Measurements from ENCODE around the gene IDH3G. TPM values are rescaled to one million over a fixed set of nuclear protein-coding genes. Genes with fewer than 3 reads are reported as not detected.

The IDH3G gene
- total RNA-seq, 1 donor from 2014 or later, result 50.2 TPM

- Mint-ChIP-seq H3K4me1 (peaks cover 8% of the 10 kb centered on the region), H3K27ac (ENCODE audit: unreplicated experiment) (no peak overlapping the region), H3K4me3 (no peak overlapping the region), H3K36me3 (ENCODE audit: low read depth) (peaks cover 2% of the 10 kb centered on the region), H3K27me3 (ENCODE audit: low read depth) (no peaks in the 10 kb centered on the region), H3K9me3 (no peaks in the 10 kb centered on the region)
- no peak for DNase-seq (ENCODE audit: low read depth, low spot score)
- TF ChIP-seq CTCF (conservative IDR thresholded peaks at IDR 0.05), result no peak
Observed at GRCh38 chrX:153784325-153784967, 9.7 kb downstream of the IDH3G start.

GRCh38 chrX:153783378-153784013 lies 10.7 kb downstream of the IDH3G start:
- no peaks in the 10 kb centered on the region for H3K27me3 Mint-ChIP-seq (ENCODE audit: low read depth)
- TF ChIP-seq CTCF (conservative IDR thresholded peaks at IDR 0.05), result no peak
- H3K9me3 Mint-ChIP-seq, result no peaks in the 10 kb centered on the region
- H3K4me3 Mint-ChIP-seq, result no peak overlapping the region
- H3K4me1 Mint-ChIP-seq, result peaks cover 8% of the 10 kb centered on the region
- H3K27ac Mint-ChIP-seq (ENCODE audit: unreplicated experiment), result no peak overlapping the region
- no peak for DNase-seq (ENCODE audit: low read depth, low spot score)
- peaks cover 2% of the 10 kb centered on the region for H3K36me3 Mint-ChIP-seq (ENCODE audit: low read depth)

- H3K27me3 Mint-ChIP-seq (ENCODE audit: low read depth), result no peaks in the 10 kb centered on the region
- no peak overlapping the region for H3K4me3 Mint-ChIP-seq
- TF ChIP-seq CTCF (conservative IDR thresholded peaks at IDR 0.05), result no peak
- no peak for DNase-seq (ENCODE audit: low read depth, low spot score)
- H3K9me3 Mint-ChIP-seq, result no peaks in the 10 kb centered on the region
- no peak overlapping the region for H3K27ac Mint-ChIP-seq (ENCODE audit: unreplicated experiment)
- H3K36me3 Mint-ChIP-seq (ENCODE audit: low read depth), result peaks cover 2% of the 10 kb centered on the region
- peaks cover 8% of the 10 kb centered on the region for H3K4me1 Mint-ChIP-seq
Observed at GRCh38 chrX:153782871-153783270, 11.3 kb downstream of the IDH3G start.

DNA sequence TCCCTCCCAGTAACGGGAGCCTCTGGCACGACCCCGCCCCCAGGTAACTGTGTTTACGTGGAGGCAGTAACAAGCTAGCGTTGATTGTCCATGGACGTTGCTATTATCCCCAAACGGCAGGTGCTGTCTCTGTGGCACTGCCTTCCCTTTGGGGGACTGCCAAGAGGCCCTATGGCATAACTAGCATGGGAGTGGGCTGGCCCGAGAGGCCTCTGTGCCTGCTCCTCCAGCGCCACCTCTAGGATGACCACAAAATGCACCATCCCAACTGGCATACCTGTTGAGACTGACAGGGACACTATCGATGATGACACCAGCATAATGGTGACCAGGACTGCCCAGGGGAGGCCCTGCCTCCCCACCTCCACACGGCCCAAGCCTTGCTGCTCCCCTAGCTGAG lies 11.9 kb downstream of the IDH3G start:
- H3K27me3 Mint-ChIP-seq (ENCODE audit: low read depth), result no peaks in the 10 kb centered on the region
- no peak for DNase-seq (ENCODE audit: low read depth, low spot score)
- TF ChIP-seq CTCF (conservative IDR thresholded peaks at IDR 0.05), result no peak
- H3K9me3 Mint-ChIP-seq, result no peaks in the 10 kb centered on the region
- H3K4me1 Mint-ChIP-seq, result peaks cover 8% of the 10 kb centered on the region
- no peak overlapping the region for H3K27ac Mint-ChIP-seq (ENCODE audit: unreplicated experiment)
- H3K36me3 Mint-ChIP-seq (ENCODE audit: low read depth), result no peaks in the 10 kb centered on the region
- H3K4me3 Mint-ChIP-seq, result no peak overlapping the region

GRCh38 chrX:153781428-153782047 lies 12.6 kb downstream of the IDH3G start:
- Mint-ChIP-seq H3K27me3 (ENCODE audit: low read depth) (no peaks in the 10 kb centered on the region), H3K4me3 (no peak overlapping the region), H3K27ac (ENCODE audit: unreplicated experiment) (no peak overlapping the region), H3K4me1 (peaks cover 8% of the 10 kb centered on the region), H3K36me3 (ENCODE audit: low read depth) (no peaks in the 10 kb centered on the region), H3K9me3 (no peaks in the 10 kb centered on the region)
- no peak for TF ChIP-seq CTCF (conservative IDR thresholded peaks at IDR 0.05)
- DNase-seq (ENCODE audit: low read depth, low spot score), result no peak

Data from neural crest cell (in vitro differentiated cells).